GM10248 (cell line): Measurements from ENCODE around the gene GNPAT.

Experiments
- CTCF ChIA-PET: fragments of 300-600 bp; sonication (Branson Sonifier 250); formaldehyde crosslinking; extraction: SDS; loops from one replicate; lab custom pipeline; 2021; ENCODE audit warnings: antibody characterized with exemption; lab: Yijun Ruan, JAX
- POLR2A ChIA-PET: fragments of 350-650 bp; sonication (Branson Sonifier 250); formaldehyde crosslinking; extraction: SDS; loops from one replicate; lab custom pipeline; 2020; ENCODE audit warnings: antibody characterized with exemption; lab: Yijun Ruan, JAX
- DNase-seq: peaks from one replicate; pipeline ENCODE4 v3.0.0; 2012; ENCODE audit errors: extremely low spot score
- TF ChIP-seq, protein P1 (sequence below): IDR thresholded peaks from 2 replicates; pipeline ENCODE4 v1.5.1; 2012; ENCODE audit warnings: mild to moderate bottlenecking, low read depth; ENCODE audit errors: extremely low read depth, missing control alignments, control extremely low read depth

GNPAT gene

DNA sequence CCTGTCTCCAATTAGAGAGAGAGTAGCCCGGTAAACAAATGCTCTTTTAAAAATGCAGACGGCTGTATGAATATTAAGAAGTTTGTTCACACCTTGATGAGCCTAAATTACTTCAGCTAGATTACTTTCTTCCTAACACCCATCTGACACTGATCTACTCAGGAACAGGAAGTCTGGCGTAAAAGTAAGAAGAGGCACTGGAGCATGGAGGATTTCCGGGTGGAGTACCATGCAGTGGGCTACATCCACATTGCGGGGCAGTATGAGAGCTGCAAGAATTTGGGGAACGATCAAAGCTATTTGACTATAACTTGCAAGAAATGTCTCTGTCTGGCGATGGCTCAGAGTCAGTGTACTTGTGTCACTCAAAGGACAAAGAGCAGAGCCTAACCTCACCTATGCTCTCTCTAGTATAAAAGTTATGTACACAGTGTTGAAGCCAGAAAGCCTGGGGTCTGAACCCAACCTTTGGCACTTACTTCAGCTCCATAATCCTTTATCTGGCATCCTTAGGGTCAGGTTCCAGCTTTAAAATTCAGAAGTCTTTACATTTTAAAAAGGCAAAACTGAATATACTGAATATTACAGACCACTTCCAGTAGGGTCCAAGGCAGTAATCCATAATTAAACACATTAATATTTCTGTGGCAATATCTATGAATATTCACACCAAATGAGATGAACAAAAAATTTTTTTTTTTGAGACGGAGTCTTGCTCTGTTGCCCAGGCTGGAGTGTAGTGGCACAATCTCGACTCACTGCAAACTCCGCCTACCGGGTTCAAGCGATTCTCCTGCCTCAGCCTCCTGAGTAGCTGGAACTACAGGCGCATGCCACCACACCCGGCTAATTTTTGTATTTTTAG is 7.9 kb upstream of the GNPAT start:
- DNase-seq = no peak
- TF ChIP-seq, protein P1, sequence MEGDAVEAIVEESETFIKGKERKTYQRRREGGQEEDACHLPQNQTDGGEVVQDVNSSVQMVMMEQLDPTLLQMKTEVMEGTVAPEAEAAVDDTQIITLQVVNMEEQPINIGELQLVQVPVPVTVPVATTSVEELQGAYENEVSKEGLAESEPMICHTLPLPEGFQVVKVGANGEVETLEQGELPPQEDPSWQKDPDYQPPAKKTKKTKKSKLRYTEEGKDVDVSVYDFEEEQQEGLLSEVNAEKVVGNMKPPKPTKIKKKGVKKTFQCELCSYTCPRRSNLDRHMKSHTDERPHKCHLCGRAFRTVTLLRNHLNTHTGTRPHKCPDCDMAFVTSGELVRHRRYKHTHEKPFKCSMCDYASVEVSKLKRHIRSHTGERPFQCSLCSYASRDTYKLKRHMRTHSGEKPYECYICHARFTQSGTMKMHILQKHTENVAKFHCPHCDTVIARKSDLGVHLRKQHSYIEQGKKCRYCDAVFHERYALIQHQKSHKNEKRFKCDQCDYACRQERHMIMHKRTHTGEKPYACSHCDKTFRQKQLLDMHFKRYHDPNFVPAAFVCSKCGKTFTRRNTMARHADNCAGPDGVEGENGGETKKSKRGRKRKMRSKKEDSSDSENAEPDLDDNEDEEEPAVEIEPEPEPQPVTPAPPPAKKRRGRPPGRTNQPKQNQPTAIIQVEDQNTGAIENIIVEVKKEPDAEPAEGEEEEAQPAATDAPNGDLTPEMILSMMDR = no peak
- POLR2A ChIA-PET = no interaction called here
- CTCF ChIA-PET = interaction anchor here (1.0 kb wide), 1 partner anchor 8 kb away, joined by 3 read pairs; no protein-coding TSS in a partner anchor

DNA sequence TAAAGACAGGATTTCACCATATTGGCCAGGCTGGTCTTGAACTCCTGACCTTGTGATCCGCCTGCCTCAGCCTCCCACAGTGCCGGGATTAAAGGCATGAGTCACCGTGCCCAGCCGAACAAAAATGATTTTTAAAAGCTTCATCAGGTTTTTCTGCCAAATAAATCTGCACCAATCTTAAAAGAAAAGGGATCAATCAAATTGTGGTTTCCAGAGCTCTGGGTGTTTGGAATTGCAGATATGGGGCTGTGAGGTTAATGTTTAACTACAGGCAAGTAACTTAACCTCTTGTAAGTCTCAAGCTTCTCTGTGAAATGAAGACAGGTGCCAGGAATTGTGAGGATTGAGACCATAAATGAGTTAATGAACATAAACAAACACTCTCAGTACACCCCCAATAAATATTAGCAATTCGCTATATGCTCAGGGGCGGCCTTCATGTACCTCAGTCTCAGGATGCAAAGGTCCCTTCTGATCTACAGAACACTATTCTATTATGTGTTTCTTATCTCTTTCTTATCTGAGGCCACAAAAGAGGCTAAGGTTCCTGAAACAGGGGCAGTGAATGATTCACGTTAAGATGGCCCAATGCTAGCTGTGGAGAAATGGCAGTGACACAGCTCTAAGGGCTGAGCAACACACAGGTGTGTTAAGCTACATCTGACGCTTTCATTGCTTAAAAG is 7.1 kb upstream of the GNPAT start:
- ChIA-PET CTCF (no interaction called here), POLR2A (no interaction called here)
- TF ChIP-seq, protein P1 = no peak
- DNase-seq = no peak

DNA sequence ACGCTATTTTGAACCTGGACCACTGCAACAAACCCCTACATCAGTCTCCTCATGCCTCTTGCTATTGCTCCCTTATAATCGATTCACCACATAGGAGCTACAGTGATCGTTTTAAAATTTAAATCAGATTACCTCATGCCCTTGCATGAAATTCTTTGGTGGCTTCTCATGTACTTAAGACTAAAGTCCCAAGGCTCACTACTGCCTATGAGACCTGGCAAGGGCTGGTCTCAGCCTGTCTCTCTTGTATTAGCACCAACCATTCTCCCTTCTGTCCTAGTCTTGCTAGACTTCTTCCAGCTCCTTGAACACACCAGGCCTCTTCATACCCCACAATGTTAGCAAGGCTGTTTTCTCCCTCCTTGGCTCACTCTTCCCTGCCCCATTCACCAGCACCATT is 6.5 kb upstream of the GNPAT start:
- POLR2A ChIA-PET = no interaction called here
- DNase-seq = no peak
- TF ChIP-seq, protein P1 = no peak
- CTCF ChIA-PET = no interaction called here

DNA sequence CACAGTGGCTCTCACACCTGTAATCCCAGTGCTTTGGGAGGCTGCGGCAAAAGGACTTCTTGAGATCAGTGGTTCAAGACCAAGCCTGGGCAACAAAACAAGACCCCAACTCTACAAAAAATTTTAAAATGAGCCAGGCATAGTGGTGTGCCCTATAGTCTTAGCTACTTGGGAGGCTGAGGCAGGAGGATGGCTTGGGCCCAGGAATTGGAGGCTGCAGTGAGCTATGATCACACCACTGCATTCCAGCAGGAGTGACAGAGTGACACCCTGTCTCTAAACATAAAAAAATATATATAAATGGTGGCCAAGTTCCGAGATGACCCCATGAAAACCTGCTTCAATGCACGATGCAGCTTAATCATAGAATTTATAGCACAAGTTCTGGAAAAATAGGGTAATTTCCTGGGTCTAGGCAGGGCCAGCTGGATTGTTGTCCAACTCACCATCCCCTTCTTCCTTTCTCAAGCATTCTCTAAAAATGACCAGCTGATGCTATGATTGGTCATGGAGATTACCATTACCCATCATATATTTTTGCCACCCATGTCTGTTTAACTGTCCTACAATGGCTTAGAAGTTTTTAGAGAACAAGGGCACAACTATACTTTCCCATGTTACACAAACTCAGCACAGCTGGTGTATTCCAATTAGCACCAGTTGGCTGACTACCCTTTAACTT is 5.3 kb upstream of the GNPAT start:
- POLR2A ChIA-PET = no interaction called here
- CTCF ChIA-PET = interaction anchor here (1.0 to 1.4 kb wide), 3 partner anchors 13 to 102 kb away, joined by 3 read pairs; partner anchors contain the start of genes EXOC8 and SPRTN
- TF ChIP-seq, protein P1 = no peak
- DNase-seq = no peak

DNA sequence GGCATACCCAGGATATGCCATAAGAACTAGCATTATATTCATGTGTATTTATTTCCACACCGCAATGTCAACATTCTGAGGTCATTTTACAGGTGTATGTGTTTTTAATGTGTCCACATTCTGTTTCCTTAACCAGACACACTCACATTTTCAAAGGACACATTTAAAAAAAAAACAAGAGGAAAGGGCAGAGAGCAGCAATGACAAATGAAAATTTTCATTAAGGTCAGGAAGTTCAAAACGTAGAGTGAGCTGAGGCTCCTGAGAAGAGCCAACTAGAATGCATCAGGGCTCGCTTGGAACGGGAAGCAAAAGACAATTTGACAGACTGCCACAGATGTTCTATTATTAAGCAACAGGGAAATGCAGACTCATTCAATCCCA is 4.8 kb upstream of the GNPAT start:
- TF ChIP-seq, protein P1 = no peak
- POLR2A ChIA-PET = no interaction called here
- DNase-seq = no peak
- CTCF ChIA-PET = interaction anchor here (1.0 to 1.4 kb wide), 3 partner anchors 14 to 102 kb away, joined by 3 read pairs; partner anchors contain the start of genes EXOC8 and SPRTN

DNA sequence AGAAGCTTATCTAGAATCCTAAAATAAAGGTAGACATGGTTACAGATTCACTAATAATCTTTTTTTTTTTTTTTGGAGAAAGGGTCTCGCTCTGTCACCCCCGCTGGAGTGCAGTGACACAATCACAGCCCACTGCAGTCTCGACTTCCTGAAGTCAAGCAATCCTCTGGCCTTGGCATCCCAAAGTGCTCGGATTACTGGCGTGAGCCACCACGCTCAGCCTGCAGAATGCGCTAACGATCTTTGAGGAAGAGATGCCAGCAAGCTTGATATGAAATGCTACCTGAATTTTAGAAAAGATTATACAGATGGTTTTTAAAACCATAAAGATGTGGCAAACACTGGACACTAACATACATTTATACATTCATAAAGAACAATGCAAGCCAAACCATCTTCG is 4.1 kb upstream of the GNPAT start:
- CTCF ChIA-PET = interaction anchor here (1.0 kb wide), 1 partner anchor 10 kb away, joined by 3 read pairs; no protein-coding TSS in a partner anchor
- POLR2A ChIA-PET = no interaction called here
- TF ChIP-seq, protein P1 = no peak
- DNase-seq = no peak
